Fibroblast of lung (primary cell): ENCODE measurements around the gene DDX6. TPM values are rescaled to one million over a fixed set of nuclear protein-coding genes. Genes with fewer than 3 reads are reported as not detected.

ENCODE experiments used
- DNase-seq, 2 donors: peaks; one replicate each; pipeline versions ENCODE4 v3.0.0 to v3.0.0-alpha.2; 2010; ENCODE audit warnings: low read depth in 2 of 2
- H2AFZ ChIP-seq: 2 replicates; pipeline ENCODE4 v1.5.1; 2012; ENCODE audit warnings: low read length, control low read depth, inconsistent platforms
- H3K27ac ChIP-seq: 2 replicates; pipeline ENCODE4 v1.5.1; 2011; ENCODE audit warnings: low read length, control low read depth; ENCODE audit not compliant: insufficient read depth
- H3K27me3 ChIP-seq: 2 replicates; pipeline ENCODE4 v1.5.1; 2011; ENCODE audit warnings: mild to moderate bottlenecking, low read length; ENCODE audit not compliant: control insufficient read depth, insufficient read depth
- H3K36me3 ChIP-seq: 2 replicates; pipeline ENCODE4 v1.5.1; 2011; ENCODE audit warnings: low read length; ENCODE audit not compliant: control insufficient read depth, insufficient read depth
- H3K4me1 ChIP-seq: 2 replicates; pipeline ENCODE4 v1.5.1; 2011; ENCODE audit warnings: low read length; ENCODE audit not compliant: control insufficient read depth, insufficient read depth; ENCODE audit errors: extremely low read depth
- H3K4me2 ChIP-seq: 2 replicates; pipeline ENCODE4 v1.5.1; 2011; ENCODE audit warnings: low read length, control low read depth; ENCODE audit not compliant: insufficient read depth; ENCODE audit errors: extremely low read depth
- H3K4me3 ChIP-seq, 4 experiments: fragments of 200-600 bp in 1 of 4; sonication (generic) in 1 of 4; replicated peaks in 1 of 4; 2 replicates each; pipeline ENCODE4 v1.5.1; 2011 to 2016; ENCODE audit warnings: low read length in 4 of 4, low read depth in 3 of 4, mild to moderate bottlenecking in 3 of 4, control low read depth in 2 of 4, inconsistent platforms in 1 of 4, mixed read lengths in 1 of 4; ENCODE audit not compliant: insufficient read depth in 1 of 4; ENCODE audit errors: control extremely low read depth in 1 of 4
- H3K79me2 ChIP-seq: 2 replicates; pipeline ENCODE4 v1.5.1; 2012; ENCODE audit warnings: mild to moderate bottlenecking, low read length, inconsistent platforms; ENCODE audit not compliant: control insufficient read depth, insufficient read depth
- H3K9ac ChIP-seq: 2 replicates; pipeline ENCODE4 v1.5.1; 2011; ENCODE audit warnings: mild to moderate bottlenecking, low read length, control low read depth; ENCODE audit not compliant: insufficient read depth
- H3K9me3 ChIP-seq: 2 replicates; pipeline ENCODE4 v1.5.1; 2012; ENCODE audit warnings: low read depth, low read length; ENCODE audit not compliant: control insufficient read depth, insufficient read depth
- H4K20me1 ChIP-seq: 2 replicates; pipeline ENCODE4 v1.5.1; 2011; ENCODE audit warnings: low read length; ENCODE audit not compliant: control insufficient read depth, insufficient read depth; ENCODE audit errors: extremely low read depth
- EZH2 ChIP-seq: IDR thresholded peaks from 2 replicates; pipeline ENCODE4 v1.5.1; 2012; ENCODE audit warnings: low read length, control low read depth, mild to moderate bottlenecking; ENCODE audit errors: missing control alignments
- polyA plus RNA-seq, 2 donors: library from polyadenylated mRNA; depleted of rRNA in 1 of 2; stranded (reverse) in 1 of 2; unstranded in 1 of 2; fragments of >200 nt; gene quantifications; 2 replicates each; pipeline ENCODE4 v1.2.1, GENCODE V29; 2011 to 2012; ENCODE audit warnings: missing spikeins in 1 of 2
- total RNA-seq: library from RNA; depleted of rRNA; stranded (reverse); fragments of >200 nt; gene quantifications from 2 replicates; pipeline ENCODE4 v1.2.1, GENCODE V29; 2014
- TF ChIP-seq, protein P1 (sequence below), 2 donors: IDR thresholded peaks in 1 of 2; conservative IDR thresholded peaks in 1 of 2; 1 replicate in 1 of 2; 2 replicates in 1 of 2; pipeline ENCODE4 v1.5.1; 2011 to 2012; ENCODE audit warnings: low read length in 2 of 2, control low read depth in 1 of 2, inconsistent platforms in 1 of 2, low read depth in 1 of 2, mild to moderate bottlenecking in 1 of 2

Gene DDX6
- total and polyA plus RNA-seq, 2 donors (not counting 1 experiment from before 2014, with no cell fraction given), result 91.2 to 105 TPM

- no peaks in the 10 kb centered on the region for H3K4me1 ChIP-seq
- no peaks in the 10 kb centered on the region for H3K9me3 ChIP-seq
- H3K9ac ChIP-seq, result no peak overlapping the region
- H3K4me3 ChIP-seq, result no peak overlapping the region
- no peaks in the 10 kb centered on the region for H3K79me2 ChIP-seq
- H3K4me2 ChIP-seq, result no peak overlapping the region
- no peak overlapping the region for H3K27ac ChIP-seq
- no peaks in the 10 kb centered on the region for H4K20me1 ChIP-seq
- TF ChIP-seq EZH2, result no peak
- TF ChIP-seq, protein P1, sequence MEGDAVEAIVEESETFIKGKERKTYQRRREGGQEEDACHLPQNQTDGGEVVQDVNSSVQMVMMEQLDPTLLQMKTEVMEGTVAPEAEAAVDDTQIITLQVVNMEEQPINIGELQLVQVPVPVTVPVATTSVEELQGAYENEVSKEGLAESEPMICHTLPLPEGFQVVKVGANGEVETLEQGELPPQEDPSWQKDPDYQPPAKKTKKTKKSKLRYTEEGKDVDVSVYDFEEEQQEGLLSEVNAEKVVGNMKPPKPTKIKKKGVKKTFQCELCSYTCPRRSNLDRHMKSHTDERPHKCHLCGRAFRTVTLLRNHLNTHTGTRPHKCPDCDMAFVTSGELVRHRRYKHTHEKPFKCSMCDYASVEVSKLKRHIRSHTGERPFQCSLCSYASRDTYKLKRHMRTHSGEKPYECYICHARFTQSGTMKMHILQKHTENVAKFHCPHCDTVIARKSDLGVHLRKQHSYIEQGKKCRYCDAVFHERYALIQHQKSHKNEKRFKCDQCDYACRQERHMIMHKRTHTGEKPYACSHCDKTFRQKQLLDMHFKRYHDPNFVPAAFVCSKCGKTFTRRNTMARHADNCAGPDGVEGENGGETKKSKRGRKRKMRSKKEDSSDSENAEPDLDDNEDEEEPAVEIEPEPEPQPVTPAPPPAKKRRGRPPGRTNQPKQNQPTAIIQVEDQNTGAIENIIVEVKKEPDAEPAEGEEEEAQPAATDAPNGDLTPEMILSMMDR (conservative IDR thresholded peaks at IDR 0.05 in 1 of 2, IDR thresholded peaks at IDR 0.05 in 1 of 2; ENCODE audit: low read depth in 1 of 2, low read length in 2 of 2), result no peak
- no peaks in the 10 kb centered on the region for H3K36me3 ChIP-seq
- peaks cover 2% of the 10 kb centered on the region for H3K27me3 ChIP-seq
- DNase-seq, result no peak
- no peak overlapping the region for H2AFZ ChIP-seq
These were observed 17.1 kb upstream of the DDX6 start for GRCh38 chr11:118807800-118808778.

DNA sequence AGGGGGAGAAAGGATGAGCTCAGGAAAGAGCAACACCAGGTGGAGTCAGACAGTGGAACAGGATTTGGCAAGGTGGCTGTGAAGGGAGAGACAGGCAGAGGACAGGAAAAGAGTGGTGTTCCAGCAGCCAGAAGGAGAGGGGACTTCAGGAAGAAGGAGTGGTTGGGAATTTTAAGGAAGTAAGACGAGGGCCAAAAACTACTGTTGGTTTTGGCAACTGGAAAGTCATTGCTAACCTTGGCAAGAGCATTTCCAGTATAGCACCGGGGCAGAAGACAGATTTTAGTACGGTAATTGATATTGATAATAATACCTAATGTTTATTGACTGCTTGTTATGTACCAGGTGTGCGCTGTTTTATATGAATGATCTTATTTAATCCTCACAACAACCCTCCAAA lies 15.4 kb upstream of the DDX6 start:
- Histone ChIP-seq H3K4me3 (no peak overlapping the region), H3K4me1 (no peaks in the 10 kb centered on the region), H3K9ac (no peak overlapping the region), H3K36me3 (no peaks in the 10 kb centered on the region), H4K20me1 (no peaks in the 10 kb centered on the region), H3K9me3 (no peaks in the 10 kb centered on the region), H2AFZ (no peak overlapping the region), H3K27ac (no peak overlapping the region), H3K4me2 (no peak overlapping the region), H3K27me3 (peaks cover 2% of the 10 kb centered on the region), H3K79me2 (no peaks in the 10 kb centered on the region)
- DNase-seq, result no peak
- TF ChIP-seq EZH2, result no peak
- TF ChIP-seq, protein P1 (conservative IDR thresholded peaks at IDR 0.05 in 1 of 2, IDR thresholded peaks at IDR 0.05 in 1 of 2; ENCODE audit: low read depth in 1 of 2, low read length in 2 of 2), result no peak

GRCh38 chr11:118804094-118804493 lies 13.1 kb upstream of the DDX6 start:
- Histone ChIP-seq H3K9me3 (no peaks in the 10 kb centered on the region), H3K9ac (no peak overlapping the region), H3K36me3 (no peaks in the 10 kb centered on the region), H3K4me2 (no peak overlapping the region), H3K4me3 (no peak overlapping the region), H3K4me1 (no peaks in the 10 kb centered on the region), H4K20me1 (no peaks in the 10 kb centered on the region), H3K27ac (no peak overlapping the region), H3K79me2 (no peaks in the 10 kb centered on the region), H2AFZ (no peak overlapping the region), H3K27me3 (peaks cover 2% of the 10 kb centered on the region)
- no peak for DNase-seq
- TF ChIP-seq, protein P1 (conservative IDR thresholded peaks at IDR 0.05 in 1 of 2, IDR thresholded peaks at IDR 0.05 in 1 of 2; ENCODE audit: low read depth in 1 of 2, low read length in 2 of 2), result no peak
- TF ChIP-seq EZH2, result no peak
